Measurements from ENCODE around the gene ZNF229.

DNA sequence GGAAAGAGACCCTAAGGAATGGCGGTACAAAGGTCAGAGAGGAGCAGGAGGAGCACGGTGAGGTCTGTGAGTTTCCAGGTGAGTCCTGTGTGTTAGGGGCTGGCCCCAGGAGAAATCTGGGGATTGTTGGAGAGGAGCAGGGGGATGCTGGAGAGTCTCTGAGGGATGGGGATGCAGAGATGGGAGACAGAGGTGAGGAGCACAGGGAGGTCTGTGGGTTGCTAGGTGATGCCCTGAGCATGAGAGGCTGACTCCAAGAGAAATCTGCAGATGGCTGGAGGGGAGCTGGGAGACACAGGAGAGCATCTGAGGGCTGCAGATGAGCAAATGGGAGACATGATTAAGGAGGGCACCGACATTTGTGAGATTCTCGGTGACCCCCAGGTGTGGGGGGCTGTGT is 4.1 kb upstream of the ZNF229 start:
- TF ChIP-seq, protein P1, sequence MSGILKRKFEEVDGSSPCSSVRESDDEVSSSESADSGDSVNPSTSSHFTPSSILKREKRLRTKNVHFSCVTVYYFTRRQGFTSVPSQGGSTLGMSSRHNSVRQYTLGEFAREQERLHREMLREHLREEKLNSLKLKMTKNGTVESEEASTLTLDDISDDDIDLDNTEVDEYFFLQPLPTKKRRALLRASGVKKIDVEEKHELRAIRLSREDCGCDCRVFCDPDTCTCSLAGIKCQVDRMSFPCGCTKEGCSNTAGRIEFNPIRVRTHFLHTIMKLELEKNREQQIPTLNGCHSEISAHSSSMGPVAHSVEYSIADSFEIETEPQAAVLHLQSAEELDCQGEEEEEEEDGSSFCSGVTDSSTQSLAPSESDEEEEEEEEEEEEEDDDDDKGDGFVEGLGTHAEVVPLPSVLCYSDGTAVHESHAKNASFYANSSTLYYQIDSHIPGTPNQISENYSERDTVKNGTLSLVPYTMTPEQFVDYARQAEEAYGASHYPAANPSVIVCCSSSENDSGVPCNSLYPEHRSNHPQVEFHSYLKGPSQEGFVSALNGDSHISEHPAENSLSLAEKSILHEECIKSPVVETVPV (CRISPR knock-in tag; IDR thresholded peaks at IDR 0.05), result no peak
- no peak for TF ChIP-seq ESRRG (CRISPR knock-in tag; IDR thresholded peaks at IDR 0.05)
- TF ChIP-seq, protein P2, sequence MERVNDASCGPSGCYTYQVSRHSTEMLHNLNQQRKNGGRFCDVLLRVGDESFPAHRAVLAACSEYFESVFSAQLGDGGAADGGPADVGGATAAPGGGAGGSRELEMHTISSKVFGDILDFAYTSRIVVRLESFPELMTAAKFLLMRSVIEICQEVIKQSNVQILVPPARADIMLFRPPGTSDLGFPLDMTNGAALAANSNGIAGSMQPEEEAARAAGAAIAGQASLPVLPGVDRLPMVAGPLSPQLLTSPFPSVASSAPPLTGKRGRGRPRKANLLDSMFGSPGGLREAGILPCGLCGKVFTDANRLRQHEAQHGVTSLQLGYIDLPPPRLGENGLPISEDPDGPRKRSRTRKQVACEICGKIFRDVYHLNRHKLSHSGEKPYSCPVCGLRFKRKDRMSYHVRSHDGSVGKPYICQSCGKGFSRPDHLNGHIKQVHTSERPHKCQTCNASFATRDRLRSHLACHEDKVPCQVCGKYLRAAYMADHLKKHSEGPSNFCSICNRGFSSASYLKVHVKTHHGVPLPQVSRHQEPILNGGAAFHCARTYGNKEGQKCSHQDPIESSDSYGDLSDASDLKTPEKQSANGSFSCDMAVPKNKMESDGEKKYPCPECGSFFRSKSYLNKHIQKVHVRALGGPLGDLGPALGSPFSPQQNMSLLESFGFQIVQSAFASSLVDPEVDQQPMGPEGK (CRISPR knock-in tag; IDR thresholded peaks at IDR 0.05; ENCODE audit: borderline replicate concordance), result no peak
- TF ChIP-seq, protein P3, sequence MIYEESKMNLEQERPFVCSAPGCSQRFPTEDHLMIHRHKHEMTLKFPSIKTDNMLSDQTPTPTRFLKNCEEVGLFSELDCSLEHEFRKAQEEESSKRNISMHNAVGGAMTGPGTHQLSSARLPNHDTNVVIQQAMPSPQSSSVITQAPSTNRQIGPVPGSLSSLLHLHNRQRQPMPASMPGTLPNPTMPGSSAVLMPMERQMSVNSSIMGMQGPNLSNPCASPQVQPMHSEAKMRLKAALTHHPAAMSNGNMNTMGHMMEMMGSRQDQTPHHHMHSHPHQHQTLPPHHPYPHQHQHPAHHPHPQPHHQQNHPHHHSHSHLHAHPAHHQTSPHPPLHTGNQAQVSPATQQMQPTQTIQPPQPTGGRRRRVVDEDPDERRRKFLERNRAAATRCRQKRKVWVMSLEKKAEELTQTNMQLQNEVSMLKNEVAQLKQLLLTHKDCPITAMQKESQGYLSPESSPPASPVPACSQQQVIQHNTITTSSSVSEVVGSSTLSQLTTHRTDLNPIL (CRISPR knock-in tag; IDR thresholded peaks at IDR 0.05; ENCODE audit: low read depth), result no peak
- no peak for TF ChIP-seq RARB (CRISPR knock-in tag; IDR thresholded peaks at IDR 0.05)
- TF ChIP-seq ZFP3 (CRISPR knock-in tag; IDR thresholded peaks at IDR 0.05), result no peak
